Stimulated activated CD8-positive, alpha-beta memory T cell treated with anti-CD3 and anti-CD28 coated beads, Interleukin-12 subunit alpha, Interleukin-12 subunit beta, amount 100 ng/mL, for 4 hours (primary cell): Measurements from ENCODE around the gene ALDOC.
A peak's percentile ranks its signal among the peaks of the same experiment; 100 is the strongest.
"Not testable (repeated sequence)": the region's sequence is repeated elsewhere in the genome, so short reads cannot be mapped to it uniquely, and the experiment has no call there.

Experiments
- DNase-seq: peaks from one replicate; pipeline ENCODE4 v3.0.0-alpha.2; 2020; ENCODE audit warnings: low read depth

Gene ALDOC

GRCh38 chr17:28582513-28582912 is 5.8 kb upstream of the ALDOC start:
- DNase-seq, result no peak

- no peak for DNase-seq
Observed at GRCh38 chr17:28580959-28581358, 4.3 kb upstream of the ALDOC start.

DNA sequence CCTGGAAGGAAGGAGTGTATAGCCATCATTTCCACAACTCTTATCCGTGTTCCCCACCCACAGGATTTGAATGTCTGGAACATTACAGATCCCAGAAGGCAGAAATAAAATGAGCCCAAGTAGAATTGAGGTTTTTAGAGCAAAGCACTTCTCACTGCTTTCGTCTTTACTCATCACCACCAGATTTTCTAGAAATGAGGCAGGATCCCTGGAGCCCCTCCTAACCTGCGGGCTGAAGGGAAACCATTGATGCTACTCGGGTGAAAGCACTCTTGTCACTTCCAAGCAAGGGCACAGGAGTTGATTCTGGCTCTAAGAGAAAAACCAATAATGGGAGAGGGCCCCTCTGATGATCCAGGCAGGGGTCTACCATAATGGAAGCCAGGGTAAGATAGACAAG is 2.8 kb upstream of the ALDOC start:
- no peak for DNase-seq

DNA sequence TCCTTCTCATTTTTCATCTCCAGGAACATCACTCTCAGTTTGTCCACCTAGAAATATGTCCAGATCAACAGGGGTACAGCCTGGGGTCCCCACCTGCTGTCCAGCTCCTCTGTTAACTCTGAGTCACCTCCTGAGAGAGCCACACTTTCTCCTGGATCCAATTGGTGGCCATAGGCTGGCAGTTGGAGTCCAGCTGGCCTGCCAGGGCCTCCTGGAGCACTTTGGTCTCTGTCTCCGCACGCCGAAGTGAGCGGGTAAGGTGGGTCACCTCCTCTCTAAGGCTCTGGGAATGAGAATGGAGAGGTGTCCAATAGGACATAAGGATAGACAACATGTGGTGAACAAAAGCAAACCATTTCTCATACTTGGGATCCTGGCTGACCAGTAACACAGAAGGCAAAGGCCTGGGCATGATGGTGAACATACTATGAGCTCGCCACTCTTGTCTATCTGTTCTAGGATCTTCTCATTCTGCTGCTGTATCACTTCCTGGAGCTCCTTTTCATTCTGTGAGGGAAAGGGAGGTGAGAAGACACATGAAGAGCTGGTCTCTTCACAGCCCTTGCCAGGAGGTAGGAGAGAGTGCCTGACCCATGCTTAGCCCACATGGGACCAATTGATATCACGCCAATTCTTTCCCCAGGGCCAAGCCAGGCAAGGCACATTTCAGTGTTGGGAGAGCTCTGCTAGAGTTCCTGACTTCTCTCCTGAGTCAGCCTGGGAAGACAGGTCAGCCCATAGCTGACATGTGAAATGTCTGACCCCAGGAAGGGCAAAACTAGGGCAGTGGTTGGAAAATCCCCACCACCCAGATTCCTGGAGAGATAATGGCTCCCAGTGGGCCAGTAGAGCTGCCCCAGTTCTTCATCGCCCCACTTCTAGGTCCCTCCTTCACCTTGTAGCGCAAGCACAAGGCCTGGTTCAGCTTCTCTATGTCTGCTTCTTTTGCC is 1.8 kb upstream of the ALDOC start:
- DNase-seq, result no peak

DNA sequence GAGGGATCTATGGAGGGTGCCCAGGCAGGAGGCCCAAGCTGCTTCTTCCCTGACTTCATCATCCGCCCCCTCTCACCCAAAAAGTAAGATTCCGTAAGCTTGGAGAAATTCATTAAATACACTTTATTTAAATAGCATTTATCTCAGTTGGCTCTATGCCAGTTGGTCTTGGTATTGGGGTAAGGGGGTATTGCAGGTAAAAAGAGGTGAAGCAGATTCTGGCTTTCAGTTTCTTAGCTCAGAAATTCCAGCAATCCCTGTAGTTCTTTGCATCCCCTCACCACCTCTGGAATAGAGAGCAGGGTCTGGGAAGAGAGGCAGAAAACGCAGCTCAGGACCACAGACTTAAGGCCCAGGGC is 750 bp upstream of the ALDOC start:
- no peak for DNase-seq

DNA sequence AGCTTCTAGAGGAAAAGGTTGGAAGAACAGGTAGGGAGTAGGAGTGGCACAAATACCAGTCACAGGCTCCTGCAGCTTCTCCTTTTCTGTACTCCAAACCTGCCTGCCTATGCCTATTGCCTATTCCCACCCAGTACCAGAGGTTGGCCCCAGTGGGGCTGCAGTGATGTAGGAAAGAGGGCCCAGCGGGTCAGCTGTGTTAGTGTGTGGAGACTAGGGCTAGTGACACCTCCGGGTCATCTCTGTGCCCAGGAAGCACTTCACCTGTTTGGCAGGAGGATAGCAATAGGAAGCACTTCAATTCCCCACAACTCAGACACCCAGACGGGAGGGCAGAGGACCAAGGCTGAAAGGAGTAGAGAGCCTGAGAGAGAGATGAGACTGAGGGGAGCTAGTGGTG is 679 bp downstream of the ALDOC start:
- not testable (repeated sequence) for DNase-seq

DNA sequence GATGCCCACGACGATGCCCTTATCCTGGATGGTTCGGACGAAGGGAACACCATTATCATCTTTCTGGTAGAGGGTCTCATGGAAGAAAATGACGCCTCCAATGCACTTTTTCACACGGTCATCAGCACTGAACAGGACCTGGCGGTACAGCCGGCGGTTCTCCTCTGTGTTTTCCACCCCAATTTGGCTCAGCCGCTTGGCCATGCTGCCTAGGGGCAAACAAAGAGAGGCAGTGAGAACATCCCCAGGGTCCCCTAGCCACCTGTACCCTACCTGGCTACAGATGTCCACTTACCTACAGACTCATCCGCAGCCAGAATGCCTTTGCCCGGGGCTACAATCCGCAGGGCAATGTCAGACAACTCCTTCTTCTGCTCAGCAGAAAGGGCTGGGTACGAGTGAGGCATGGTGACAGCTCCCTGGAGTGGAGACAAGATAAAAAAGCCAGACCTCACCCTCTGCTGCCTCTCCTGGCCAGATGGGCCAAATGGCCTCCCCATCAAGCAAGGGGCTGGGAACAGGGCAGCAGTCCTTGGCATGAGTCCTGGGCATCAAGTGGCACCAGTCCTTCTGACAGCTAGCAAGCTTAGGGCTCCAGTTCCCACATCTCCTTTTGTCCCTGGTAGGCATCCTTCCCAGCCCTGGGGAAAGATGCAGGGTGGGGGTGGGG is 1.4 kb downstream of the ALDOC start:
- DNase-seq, result no peak

DNA sequence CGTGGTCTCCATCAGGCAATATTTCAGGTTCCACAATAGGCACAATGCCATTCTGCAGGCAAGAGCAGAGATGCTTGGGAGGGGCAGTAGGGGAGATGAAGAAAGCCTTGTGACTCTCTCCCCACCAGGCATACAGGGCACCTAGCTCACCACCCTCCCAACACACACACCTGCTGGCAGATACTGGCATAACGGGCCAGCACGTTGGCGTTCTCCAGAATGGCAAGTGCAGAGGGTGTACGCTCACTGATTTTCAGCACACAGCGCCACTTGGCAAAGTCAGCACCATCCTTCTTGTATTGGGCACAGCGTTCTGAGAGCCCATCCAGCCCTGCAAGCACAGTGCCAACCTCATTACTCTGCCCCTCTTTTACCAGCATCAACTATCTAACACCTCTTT is 2.2 kb downstream of the ALDOC start:
- DNase-seq, result no peak

- DNase-seq, result no peak
Observed at GRCh38 chr17:28573966-28574480, 2.7 kb downstream of the ALDOC start.

GRCh38 chr17:28573521-28573920 is 3.2 kb downstream of the ALDOC start:
- DNase-seq, result no peak

DNA sequence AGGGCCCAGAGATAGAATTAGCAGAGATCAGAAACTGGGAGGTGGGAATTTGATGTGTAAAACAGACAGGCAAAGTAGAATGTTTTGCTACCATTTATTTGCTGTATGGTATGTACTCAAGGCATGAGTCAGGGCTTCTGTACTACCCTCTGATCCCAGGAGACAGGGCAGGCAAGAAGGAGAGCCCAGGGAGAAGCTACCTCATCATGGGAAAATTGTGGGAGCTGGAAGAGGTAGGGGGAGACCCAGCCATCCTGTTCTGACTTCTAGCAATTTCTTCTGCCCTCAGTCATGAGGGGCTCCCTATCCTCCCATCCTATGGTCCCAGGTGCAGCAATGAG is 3.7 kb downstream of the ALDOC start:
- no peak for DNase-seq

DNA sequence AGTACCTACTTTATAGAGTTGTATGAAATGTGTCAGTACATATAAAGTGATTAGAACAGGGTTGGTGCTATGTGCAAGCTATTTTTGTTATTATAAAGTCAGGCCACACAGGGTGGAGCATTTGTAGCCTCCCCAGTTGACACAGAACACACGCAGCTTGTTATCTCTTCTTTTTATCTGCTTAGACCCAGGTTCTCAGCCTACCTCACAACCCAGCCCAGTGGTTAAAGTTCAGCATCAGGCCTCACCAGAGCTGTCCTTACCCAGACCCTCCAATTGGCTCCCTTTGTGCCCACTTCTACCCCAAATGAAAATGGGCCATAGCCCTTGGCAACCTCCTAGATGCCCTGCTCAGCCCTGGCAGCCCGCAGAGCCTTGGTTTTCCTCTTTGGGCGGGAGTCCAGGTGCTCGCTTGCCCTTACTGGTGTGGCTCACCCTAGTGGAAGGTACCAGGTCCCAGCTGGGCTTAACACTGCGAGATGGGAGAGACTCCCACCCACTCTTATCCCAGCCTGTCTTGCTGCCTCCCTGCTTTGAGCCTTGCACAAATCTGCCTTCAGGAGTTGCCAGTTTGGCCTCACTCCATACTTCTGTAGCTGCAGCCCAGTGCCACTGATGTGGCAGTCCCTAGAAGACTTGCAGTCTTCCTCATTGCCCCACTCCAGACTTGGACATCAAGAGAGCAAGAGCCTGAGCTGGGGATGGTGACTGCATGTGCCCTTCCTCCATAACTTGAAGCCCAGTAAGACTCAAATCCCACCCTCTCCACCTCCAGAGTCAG is 4.2 kb downstream of the ALDOC start:
- DNase-seq, result no peak

GRCh38 chr17:28571361-28572122 is 5.2 kb downstream of the ALDOC start, which contains the start of gene PIGS:
PIGS (minus strand) TSS chr17:28571524; CDS start chr17:28571496, 28 bp downstream.
- peak; percentile 79 for DNase-seq

DNA sequence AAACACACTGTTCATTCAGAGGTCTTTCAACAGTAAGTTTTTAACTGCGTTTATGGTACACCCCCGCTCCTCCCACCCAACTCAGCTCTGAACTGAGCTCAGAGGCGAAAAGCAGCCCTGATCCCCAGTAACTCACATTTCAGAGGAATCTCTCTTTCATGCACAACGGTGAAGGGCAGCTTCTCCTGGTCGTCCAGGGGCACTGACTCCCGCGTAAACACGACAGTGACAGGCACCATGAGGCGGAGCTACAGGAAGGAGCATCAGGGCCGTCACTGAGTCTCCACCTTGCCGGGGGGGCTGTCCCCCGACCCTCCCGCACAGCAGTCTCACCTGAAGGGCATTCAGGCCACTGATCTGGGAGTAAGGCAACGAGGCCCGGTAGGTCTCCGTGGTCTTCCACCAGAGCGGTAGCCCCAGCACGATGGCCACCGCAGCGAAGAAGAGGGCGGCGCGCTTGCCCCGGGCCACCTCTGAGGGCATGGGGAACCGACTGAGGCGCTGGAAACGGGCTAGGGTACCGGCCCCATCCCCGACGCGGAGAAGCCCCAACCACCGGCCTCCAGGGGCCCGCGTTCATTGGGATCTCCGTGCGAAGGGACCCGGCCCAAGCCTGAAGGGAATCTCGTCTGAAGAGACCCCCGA is 5.9 kb downstream of the ALDOC start:
- peak; percentile 22 for DNase-seq

- no peak for DNase-seq
Observed at GRCh38 chr17:28569446-28569845, 7.2 kb downstream of the ALDOC start.

- no peak for DNase-seq
Observed at GRCh38 chr17:28567604-28568003, 9.1 kb downstream of the ALDOC start.

GRCh38 chr17:28563475-28563874 is 13.2 kb downstream of the ALDOC start:
- no peak for DNase-seq

DNA sequence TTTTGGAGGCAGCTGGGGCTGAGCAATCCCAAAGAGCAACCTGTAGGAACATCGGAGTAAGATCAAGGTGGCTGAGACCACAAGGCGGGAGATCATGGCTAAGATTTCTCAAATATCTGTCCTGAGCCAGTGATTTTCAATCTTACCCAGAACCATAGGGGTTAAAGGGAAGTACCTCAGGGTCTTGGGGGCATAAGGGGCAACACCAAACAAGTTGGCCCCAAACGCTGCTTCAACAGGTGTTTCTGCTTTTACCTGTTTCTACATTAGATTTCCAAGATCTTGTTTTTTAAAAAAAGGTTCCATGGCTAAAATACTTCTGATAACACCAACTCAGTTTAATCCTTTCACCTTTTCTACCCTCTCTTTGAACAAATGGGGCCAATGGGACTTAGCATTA is 21.7 kb downstream of the ALDOC start:
- no peak for DNase-seq

DNA sequence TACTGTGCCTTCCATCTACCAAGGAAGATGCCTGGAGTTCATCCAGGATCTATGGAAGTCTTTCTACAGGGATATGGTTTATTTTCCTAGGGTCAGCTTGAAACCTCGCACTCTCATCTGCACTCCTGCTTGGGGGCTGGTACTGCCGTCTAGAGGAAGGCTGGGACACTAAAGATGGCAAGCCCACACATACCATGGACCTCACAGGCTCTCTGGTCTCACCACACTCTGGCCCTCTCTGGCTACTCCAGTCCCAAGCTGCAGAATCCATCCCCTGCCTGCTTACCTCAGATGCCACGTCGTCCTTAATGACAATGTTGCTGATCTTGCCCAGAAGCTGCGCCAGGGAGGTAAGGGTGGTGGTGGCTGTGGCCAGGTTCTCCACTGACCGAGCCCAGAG is 22.1 kb downstream of the ALDOC start:
- no peak for DNase-seq

DNA sequence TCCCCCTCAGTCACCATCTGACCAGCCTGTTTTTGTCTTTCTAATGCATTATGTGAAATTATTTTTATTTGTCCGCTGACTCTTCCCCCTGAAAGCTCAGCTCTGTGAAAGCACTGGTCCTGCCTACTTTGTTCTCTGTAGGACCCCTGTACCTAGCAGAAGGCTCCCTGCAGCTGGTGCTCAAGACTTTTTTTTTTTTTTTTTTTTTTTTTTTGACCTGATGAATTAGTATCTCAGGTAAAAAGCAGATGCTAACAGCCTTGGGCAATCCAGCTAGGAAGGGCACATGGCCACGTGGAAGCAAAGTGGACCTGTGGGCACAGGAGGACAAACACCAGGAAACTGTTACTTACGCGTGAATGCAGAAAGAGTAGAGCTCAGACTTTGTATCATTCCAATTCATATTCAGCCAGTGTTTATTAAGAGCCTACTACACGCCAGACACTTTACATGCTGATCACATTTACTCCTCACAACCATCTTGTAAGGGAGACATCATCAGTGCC is 23.6 kb downstream of the ALDOC start:
- no peak for DNase-seq
